RCC 7860 (cell line): ENCODE results near the gene FAM98A.

Experiments used
- DNase-seq: peaks from one replicate; pipeline ENCODE4 v3.0.0-alpha.2; 2015; ENCODE audit warnings: low spot score
- FAIRE-seq: peaks from 2 replicates; lab custom pipeline; 2012; peaks lifted over from hg19 to GRCh38; lab: Jason Lieb, UNC

Gene FAM98A

DNA sequence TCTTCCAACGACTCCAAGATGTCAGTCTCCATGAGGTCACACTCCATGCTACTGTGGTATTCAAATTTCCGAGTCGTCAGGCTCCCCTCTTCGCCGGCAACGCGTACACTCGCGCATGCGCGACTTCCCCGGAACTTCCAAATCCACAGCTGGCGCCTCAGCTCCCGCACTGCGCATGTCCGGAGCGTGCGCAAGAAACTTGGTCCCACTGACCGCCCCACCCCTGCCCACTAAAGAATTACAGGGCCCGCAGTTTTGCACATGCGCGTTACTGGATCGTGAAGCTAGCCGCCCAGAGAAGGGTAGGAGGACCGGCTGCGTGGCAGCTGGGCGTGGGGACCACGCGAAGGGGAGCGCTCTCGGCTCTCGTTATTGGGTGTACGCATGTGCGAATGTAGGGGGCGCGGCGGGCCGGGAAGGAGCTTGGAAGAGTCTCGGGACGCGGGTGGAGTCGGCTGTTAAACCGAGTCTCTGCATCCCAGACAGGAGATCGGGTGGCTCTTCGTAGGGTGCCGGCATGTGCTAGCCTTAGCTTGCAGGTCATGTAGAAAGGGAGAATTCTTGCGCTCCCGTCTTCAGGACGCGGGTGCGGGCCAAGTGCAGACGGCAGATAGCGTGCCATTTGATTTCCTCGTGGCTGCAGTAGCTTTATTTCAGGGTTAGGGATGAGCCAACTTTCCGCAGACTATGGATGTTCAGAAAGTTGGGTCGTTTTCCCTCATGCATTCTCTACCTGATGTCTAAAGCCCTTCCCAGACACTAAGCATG is at the start of gene FAM98A:
Gene FAM98A, minus strand, starts transcription at position 125 of the 768 bp plus-strand sequence. Its CDS starts 78 bp downstream, at position 47.
- DNase-seq (peak; percentile 97), FAIRE-seq (peak; percentile 90)

DNA sequence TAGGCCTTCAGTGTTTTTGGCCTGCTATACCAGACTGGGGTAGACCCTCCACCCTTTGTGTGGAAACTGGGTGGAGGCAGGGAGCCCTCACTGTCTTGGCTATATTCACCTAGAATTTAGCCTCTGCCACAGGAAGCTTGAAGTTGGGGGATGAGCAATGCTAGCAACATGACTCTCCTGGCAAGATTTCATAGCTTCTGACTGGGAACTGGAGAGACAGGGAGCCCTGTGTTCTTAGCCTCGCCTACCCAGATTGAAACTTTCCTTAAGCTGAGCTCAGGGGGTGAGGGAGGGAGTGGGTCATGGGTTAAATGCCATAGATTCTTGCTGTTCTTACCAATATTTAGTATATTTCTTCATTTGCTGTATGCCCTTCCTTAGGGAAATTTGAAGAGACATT is 46.8 kb upstream of the FAM98A start:
- FAIRE-seq (no peak), DNase-seq (no peak)

DNA sequence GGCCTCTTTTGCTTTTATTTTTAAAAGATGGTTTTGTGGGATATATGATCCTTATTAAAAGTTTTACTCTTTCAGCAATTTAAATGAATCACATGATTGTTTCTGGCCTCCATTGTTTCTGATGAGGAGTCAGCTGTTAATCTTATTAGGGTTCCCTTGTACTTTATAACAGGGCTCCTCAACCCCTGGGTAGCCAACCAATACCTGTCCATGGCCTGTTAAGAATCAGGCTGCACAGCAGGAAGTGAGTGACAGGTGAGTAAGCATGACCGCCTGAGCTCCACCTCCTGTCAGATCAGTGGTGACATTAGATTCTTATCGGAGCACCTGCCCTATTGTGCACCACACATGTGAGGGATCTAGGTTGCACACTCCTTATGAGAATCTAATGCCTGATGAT is 45.1 kb upstream of the FAM98A start:
- FAIRE-seq (no peak), DNase-seq (no peak)

DNA sequence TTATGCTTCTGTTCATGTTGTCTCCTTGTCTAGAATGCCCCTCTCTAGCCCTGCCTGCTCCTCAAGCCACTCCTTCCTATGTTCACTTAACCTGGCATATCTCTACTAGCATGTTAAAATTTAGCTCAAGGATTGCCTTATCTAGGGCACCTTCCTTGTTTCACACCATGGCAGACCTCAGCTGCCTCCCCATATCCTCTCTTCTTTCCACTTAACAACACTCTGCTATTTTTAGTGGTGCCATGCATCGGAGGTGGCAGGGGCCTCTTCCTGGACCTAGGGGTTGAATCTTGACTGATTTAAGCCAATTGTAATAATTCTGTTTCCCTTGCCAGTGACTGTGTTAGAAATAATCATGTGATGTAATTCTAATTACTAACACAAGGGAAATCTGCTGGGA is 36.9 kb upstream of the FAM98A start:
- FAIRE-seq (no peak), DNase-seq (no peak)

DNA sequence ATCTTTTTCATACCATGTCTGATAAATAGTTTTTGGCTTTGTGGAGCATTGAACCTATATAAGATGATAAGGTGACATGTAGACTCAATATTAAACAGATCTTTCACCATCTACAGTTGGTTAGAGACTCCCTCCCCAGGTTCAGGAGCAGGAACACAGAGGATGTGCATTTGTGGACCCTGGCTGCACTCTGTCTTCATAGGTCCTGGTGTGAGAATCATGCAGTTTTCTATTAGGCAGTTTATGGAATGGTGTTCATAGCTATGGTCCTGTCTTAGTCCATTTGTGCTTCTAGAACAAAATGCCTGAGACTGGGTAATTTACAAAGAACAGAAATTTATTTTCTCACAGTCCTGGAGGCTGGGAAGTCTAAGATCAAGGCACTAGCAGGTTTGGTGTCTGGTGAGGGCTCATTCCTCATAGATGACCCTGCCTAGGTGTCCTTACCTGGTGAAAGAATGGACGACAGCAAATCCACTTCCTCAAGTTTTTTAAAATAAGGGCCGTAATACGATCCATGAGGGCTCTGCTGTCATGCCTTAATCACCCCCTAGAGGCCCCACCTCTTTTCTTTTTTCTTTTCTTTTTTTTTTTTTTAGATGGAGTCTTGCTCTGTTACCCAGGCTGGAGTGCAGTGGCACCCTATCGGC is 35.3 kb upstream of the FAM98A start:
- DNase-seq (no peak), FAIRE-seq (no peak)

DNA sequence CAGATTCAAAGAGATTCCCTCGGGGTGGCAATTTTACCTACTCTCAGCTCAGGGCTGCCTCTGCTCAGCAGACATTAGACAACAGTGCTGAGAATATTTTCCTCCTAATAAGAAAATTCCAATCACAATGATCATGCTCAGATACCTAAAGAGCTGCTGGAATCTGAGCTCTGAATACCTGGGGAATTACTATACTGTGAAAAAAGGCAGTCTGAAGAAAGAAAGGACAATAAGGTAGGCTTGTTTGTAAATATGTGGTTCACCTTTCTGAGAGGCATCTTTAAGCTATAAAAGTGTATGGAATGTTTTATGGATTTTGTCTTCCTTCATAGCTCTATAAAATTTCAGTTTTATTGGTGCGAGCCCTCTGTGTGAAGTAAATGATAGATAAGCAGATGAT is 34.2 kb upstream of the FAM98A start:
- FAIRE-seq (no peak), DNase-seq (no peak)

DNA sequence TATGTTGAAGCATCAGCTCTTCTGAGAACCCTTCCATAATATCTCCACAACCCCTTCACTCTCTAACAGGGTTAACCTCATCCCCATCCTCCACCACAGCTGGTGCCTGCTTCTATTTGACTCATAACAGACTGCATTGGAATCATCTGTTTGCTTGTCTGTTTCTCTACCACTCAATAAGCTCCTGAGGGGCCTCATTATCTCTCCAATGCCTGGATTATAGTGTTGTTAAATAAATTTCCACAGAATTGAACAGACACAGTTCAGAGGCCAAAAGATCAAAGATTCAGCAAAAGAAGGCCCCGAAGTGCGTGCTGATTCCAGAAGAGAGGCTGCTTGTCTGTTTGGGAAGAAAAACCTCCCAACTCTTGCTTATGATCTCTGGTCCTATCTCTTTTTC is 33.7 kb upstream of the FAM98A start:
- no peak for FAIRE-seq
- no peak for DNase-seq

DNA sequence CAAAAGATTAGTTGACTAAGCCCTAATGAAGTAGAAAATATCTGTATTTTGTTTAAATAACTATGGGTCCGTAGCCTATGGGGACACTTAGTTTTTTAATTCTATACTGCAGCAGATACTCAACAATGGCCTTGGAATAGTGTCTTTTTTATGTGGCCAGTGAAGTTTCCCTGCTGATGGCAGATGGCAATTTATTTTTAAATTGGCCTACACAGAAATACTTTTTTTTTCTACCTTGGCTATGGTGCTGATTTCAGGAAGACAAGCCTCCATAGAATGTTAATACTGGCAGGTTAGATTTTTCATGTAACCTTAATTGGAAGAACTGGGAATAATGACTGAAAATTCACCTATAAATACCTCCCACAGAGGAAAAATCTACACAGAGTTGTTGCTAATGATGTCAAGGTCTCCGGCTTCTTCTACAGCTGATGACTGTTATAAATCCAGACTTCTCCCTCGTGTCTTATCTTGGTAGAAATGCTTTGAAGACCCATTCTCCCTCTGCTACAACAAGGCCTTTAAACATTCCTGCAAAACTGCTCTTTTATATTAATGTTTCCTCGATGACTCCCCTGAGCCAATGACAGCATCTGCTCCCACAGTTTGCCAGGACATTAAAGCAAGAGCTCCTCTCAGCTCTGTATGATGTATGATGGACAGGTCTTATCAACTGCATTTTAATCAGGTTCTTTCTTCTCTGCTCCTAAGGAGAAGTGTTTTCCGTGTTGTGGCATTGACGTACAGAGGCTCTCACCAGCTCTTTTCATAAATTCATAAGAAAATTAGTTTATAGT is 29.1 kb upstream of the FAM98A start:
- no peak for FAIRE-seq
- no peak for DNase-seq

DNA sequence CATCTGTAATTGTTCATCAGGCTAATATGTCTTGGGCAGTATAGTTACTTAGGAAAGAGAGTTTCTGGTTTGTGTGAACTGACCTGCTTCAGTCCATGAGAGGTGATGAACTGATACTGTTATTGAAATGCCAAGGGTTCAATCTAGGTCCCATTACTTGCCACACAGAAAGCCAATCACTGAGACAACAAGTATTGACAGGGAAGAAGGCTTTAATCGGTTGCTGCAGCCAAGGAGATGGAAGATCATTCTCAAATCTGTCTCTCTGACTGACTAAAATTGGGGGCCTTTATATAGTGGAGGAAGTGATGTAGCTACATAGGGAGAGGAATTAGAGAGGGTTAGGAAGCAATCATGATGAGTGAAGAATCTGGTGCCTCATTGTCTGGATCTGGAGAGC is 19.9 kb upstream of the FAM98A start:
- no peak for FAIRE-seq
- DNase-seq, result no peak

DNA sequence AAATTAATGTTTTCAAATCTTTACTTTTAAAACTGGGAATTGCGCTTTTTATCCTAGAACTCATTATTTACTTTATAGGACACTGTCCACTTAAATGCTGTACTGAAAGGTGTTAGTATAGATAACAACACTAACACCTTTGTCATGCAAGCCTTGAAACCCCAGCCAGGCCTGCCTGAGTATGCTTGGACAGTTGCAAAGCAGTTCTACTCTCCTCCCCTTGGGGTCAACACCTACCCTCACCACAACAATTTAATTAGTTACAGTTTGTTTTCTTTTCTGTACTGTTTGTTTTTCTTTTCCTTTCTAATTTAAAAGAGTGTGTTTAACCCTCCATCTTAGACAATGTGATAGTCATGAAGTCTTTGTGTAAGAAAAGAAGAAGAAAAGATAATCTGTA is 18.9 kb upstream of the FAM98A start:
- DNase-seq, result no peak
- no peak for FAIRE-seq

DNA sequence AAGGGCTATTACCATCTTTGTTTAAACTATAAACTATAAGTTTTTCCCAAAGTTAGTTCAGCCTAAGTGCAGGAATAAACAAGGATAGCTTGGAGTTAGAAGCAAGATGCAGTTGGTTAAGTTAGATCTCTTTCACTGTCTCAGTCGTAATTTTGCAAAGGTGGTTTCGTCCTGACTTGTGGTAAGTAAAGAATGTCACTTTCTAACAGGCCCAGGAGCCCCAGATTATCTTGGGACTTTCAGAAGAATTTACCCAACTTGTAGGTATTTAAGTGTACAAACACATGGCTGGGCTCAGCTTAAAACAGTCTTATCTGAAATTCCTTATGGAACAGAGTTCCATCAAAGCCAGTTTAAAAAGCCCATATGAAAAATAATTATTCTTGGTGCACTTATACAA is 18.3 kb upstream of the FAM98A start:
- no peak for DNase-seq
- no peak for FAIRE-seq

DNA sequence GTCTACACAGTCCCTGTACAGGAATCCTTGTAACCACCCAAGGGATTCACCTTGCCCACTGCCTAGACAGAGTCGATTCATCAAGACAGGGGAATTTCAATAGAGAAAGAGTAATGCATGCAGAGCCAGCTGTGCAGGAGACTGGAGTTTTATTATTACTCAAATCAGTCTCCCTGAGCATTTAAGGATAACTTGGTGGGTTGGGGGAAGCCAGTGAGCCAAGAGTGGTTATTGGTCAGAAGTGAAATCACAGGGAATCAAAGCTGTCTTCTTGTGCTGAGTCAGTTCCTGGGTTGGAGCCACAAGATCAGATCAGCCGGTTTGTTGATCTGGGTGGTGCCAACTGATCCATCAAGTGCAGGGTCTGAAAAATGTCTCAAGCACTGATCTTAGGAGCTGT is 17.8 kb upstream of the FAM98A start:
- no peak for FAIRE-seq
- no peak for DNase-seq

DNA sequence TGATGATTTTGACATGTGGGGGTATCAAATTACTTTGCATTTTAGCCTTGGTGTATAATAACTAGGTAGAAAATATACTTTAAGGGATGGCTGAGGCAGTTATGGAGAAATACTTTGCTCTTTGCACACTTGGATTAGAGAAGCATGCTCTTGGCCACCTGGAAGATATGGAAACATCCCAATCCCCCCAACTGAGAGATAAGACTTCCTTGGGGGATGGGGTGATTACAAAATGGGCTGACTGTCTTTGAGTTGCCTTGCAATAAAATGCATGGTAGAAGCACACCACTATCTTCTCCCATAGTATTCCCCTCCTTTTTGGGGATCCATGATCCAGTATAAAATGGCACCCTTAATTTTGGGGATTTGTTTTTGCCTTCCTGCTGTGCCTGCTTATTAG is 15.1 kb upstream of the FAM98A start:
- no peak for FAIRE-seq
- DNase-seq, result no peak

DNA sequence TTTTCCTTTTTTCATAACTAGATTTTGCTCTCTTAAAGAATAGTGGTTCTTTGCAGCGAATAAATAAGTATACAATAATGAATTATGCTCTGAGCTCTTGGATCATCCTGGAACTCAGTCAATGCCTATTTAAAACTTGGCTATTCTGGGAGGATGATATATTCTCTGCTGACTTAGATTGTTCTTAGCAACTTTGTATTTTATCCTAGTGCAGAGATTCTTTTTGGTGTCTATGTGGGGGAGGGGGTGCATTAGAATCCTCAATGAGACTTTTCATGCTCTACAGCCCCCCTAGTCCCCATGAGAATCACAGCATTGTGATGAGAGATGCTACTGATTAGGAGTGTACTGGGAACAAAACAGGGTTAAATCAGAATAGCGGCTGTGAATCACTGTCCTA is 8.8 kb upstream of the FAM98A start:
- FAIRE-seq, result no peak

DNA sequence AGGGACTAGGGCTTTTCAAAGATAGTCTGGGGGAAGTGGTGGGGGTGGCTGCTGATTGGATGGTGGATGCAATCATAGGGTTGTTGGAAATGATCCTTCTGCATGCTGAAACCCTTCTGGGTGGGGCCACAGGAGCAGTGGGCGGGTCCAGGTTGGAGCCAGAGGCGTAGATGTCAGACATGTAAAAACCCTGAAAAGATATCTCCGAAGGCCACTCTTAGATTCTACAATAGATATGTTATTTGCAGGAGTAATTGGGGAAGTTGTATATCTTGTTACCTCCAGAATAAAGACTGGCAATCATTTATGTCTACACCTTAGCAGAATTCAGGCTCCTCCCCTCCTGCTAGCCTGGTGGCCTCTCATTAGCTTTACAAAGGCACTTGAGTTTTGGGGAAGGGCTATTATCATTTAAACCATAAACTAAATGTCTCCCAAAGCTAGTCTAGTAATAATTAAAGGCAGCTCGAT is 8.2 kb upstream of the FAM98A start:
- DNase-seq (no peak), FAIRE-seq (no peak)

More for the DNA sequence above, 8.8 kb upstream of the FAM98A start:
- no peak for DNase-seq

DNA sequence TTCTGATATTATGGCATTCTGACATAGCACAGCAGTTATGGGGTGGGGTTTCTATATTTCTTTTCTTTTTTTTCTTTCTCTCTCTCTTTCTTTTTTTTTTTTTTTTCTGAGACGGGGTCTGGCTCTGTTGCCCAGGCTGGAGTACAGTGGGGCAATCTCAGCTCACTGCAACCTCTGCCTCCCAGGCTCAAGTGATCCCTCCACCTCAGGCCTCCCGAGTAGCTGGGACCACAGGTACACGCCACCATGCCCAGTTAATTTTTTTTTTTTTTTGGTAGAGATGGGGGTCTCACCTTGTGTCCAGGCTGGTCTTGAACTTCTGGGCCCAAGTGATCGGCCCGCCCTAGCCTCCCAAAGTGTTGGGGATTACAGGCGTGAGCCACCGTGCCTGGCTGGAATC is 7.5 kb upstream of the FAM98A start:
- no peak for DNase-seq
- FAIRE-seq, result no peak

DNA sequence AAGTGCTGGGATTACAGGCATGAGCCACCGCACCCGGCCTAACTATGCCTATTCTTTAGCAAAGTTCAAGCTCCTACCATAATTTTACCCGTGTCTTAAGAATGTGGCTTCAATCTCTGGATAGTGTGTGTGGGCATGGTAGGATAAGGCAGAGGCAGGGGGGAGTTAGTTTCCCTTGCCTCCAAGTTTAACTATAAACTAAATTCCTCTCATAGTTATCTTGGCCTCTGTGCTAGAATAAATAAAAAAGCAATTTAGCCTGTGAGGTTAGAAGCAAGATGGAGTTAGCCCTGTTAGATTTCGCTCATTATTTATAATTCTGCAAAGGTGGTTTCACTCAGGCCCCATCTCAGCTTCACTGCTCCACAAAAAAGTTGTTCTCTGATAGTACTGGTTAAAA is 7.0 kb upstream of the FAM98A start:
- no peak for DNase-seq
- no peak for FAIRE-seq

DNA sequence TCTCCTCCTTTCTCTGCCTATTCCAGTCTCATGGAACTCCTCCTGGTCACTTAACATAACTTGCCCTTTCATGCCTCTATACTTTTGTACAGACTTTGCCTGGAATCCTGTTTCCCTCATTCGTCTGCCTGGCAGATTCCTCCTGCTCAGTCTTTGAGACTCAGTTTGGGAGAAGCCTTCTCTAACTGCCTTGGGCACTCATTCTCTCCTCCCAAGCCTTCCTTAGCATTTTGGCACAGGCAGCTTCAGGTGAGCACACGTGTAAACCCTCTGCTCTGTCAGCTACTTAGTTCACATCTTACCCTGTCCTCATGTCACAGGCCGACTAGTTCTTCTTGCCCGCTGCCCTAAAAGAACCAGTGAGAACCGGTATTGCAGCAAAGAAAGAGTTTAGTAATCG is 6.0 kb upstream of the FAM98A start:
- DNase-seq (no peak), FAIRE-seq (no peak)

DNA sequence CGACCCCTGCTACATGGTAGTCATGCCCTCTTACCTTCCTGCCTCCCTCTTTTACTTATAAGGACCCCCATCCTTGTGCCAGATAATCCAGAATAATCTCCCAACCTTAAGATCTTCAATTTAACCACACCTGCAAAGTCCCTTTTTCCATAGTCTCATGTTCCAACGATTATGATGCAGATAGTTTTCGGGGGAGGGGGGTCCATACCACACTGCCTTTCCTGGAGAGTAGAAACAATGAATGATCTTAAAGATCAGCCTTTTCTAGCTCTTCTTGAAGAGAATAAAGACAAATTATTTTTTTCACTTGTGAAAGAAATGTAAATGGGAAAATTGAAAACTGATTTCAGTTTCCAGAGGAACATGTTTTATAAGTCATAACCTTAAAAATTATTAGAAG is 4.3 kb upstream of the FAM98A start:
- DNase-seq, result no peak
- no peak for FAIRE-seq

DNA sequence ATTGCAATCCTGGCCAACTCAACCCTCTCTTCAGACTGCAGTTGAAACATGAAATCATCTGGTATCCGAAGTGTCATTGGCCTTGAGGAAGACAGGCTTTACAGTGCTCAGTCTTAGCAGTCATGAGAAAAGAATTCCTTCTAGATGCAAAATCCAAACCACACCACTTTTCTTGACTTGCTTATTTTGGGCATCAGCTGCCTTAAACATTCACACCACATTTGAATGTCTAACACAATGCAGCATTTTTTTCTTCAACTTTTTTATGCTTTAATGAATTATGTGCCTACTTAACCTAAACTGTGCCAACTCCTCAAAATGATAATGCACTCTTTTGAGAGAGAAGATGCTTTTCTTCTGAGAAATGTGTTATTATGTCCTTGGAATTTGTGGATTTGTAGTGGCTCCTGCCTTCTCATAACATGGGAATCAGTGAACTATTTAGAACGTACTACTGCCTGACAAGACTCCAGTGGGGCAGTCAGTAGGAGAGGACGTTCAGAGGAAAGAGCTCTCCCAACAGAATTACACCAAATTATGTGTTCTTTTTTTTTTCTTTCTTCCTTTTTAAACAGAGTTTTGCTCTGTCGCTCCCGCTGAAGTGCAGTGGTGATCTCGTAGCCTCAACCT is 3.2 kb upstream of the FAM98A start:
- no peak for FAIRE-seq
- DNase-seq, result no peak

DNA sequence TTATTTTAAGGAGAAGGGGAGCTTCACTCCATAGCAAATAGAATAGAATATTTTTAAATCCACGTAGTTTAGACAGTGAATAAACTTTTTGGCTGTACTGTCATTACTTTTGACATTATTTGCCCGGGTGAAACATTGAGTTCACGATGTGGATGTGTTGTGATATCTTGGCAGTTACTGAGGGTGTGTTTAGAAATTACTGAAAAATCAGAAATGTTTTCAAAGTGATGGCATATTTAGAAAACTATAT is 769 bp upstream of the FAM98A start:
- DNase-seq, result no peak
- FAIRE-seq, result no peak
